GM20000 (cell line): ENCODE data around the gene IL12B.
"Not testable (repeated sequence)": the region's sequence is repeated elsewhere in the genome, so short reads cannot be mapped to it uniquely, and the experiment has no call there.

ENCODE experiments used
- DNase-seq: peaks from one replicate; pipeline ENCODE4 v3.0.0; 2012; ENCODE audit warnings: low spot score
- CTCF ChIP-seq: IDR thresholded peaks from 2 replicates; pipeline ENCODE4 v1.5.1; 2012; ENCODE audit warnings: mild to moderate bottlenecking, control low read depth; ENCODE audit errors: extremely low read depth, missing control alignments

The IL12B gene

GRCh38 chr5:159330131-159330800 is at the start of gene IL12B:
IL12B (minus strand) TSS chr5:159330487; CDS start chr5:159326782, 3,705 bp downstream.
- no peak for DNase-seq
- TF ChIP-seq CTCF: no peak

GRCh38 chr5:159377653-159378052 is 47.4 kb upstream of the IL12B start:
- TF ChIP-seq CTCF: no peak
- DNase-seq: no peak

GRCh38 chr5:159367866-159368265 is 37.6 kb upstream of the IL12B start:
- not testable (repeated sequence) for DNase-seq

GRCh38 chr5:159366776-159367175 is 36.5 kb upstream of the IL12B start:
- not testable (repeated sequence) for DNase-seq

GRCh38 chr5:159362220-159362619 is 31.9 kb upstream of the IL12B start:
- DNase-seq: no peak
- no peak for TF ChIP-seq CTCF

GRCh38 chr5:159359871-159360270 is 29.6 kb upstream of the IL12B start:
- not testable (repeated sequence) for DNase-seq

GRCh38 chr5:159359408-159359807 is 29.1 kb upstream of the IL12B start:
- TF ChIP-seq CTCF: no peak
- DNase-seq: no peak

GRCh38 chr5:159353661-159354252 is 23.5 kb upstream of the IL12B start:
- DNase-seq: no peak
- no peak for TF ChIP-seq CTCF

GRCh38 chr5:159350644-159351043 is 20.4 kb upstream of the IL12B start:
- not testable (repeated sequence) for DNase-seq

- DNase-seq: not testable (repeated sequence)
Observed at GRCh38 chr5:159350216-159350615, 19.9 kb upstream of the IL12B start.
